Ishikawa (cell line): ENCODE measurements around the gene TARDBP.

ENCODE experiments used
- CEBPB ChIP-seq: IDR thresholded peaks from 2 replicates; pipeline ENCODE4 v1.6.1; 2012
- CREB1 ChIP-seq: IDR thresholded peaks from 2 replicates; pipeline ENCODE4 v1.6.1; 2012; ENCODE audit warnings: low read depth
- EGR1 ChIP-seq: IDR thresholded peaks from 2 replicates; pipeline ENCODE4 v1.6.1; 2012
- EP300 ChIP-seq: IDR thresholded peaks from 2 replicates; pipeline ENCODE4 v1.6.1; 2012; ENCODE audit warnings: borderline replicate concordance
- FOXM1 ChIP-seq: IDR thresholded peaks from 2 replicates; pipeline ENCODE4 v1.6.1; 2012; ENCODE audit warnings: low read depth, borderline replicate concordance
- NFIC ChIP-seq: IDR thresholded peaks from 2 replicates; pipeline ENCODE4 v1.6.1; 2012
- RAD21 ChIP-seq: IDR thresholded peaks from 2 replicates; pipeline ENCODE4 v1.6.1; 2012; ENCODE audit warnings: low read depth
- TAF1 ChIP-seq: IDR thresholded peaks from 2 replicates; pipeline ENCODE4 v1.6.1; 2012; ENCODE audit warnings: low read depth, mild to moderate bottlenecking
- TCF12 ChIP-seq: IDR thresholded peaks from 2 replicates; pipeline ENCODE4 v1.6.1; 2012; ENCODE audit warnings: low read depth
- TEAD4 ChIP-seq: IDR thresholded peaks from 2 replicates; pipeline ENCODE4 v1.6.1; 2012
- USF1 ChIP-seq: IDR thresholded peaks from 2 replicates; pipeline ENCODE4 v1.6.1; 2012
- YY1 ChIP-seq: IDR thresholded peaks from 2 replicates; pipeline ENCODE4 v1.6.1; 2012; ENCODE audit warnings: low read depth
- ZBTB7A ChIP-seq: IDR thresholded peaks from 2 replicates; pipeline ENCODE4 v1.6.1; 2012; ENCODE audit warnings: low read depth
- TF ChIP-seq, protein P1 (sequence below): IDR thresholded peaks from 2 replicates; pipeline ENCODE4 v1.6.1; 2012
- TF ChIP-seq, protein P2 (sequence below): IDR thresholded peaks from 2 replicates; pipeline ENCODE4 v1.6.1; 2012; ENCODE audit warnings: low read depth, mild to moderate bottlenecking

TARDBP gene

GRCh38 chr1:11068600-11069473, 56.4 kb downstream of the TARDBP start:
- TF ChIP-seq EGR1 = no peak
- no peak for TF ChIP-seq USF1
- TF ChIP-seq NFIC = no peak
- TF ChIP-seq, protein P1, sequence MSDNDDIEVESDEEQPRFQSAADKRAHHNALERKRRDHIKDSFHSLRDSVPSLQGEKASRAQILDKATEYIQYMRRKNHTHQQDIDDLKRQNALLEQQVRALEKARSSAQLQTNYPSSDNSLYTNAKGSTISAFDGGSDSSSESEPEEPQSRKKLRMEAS = no peak
- no peak for TF ChIP-seq EP300
- TF ChIP-seq YY1 = no peak
- no peak for TF ChIP-seq TCF12
- TF ChIP-seq ZBTB7A = no peak
- no peak for TF ChIP-seq FOXM1
- no peak for TF ChIP-seq CREB1
- no peak for TF ChIP-seq TAF1

DNA sequence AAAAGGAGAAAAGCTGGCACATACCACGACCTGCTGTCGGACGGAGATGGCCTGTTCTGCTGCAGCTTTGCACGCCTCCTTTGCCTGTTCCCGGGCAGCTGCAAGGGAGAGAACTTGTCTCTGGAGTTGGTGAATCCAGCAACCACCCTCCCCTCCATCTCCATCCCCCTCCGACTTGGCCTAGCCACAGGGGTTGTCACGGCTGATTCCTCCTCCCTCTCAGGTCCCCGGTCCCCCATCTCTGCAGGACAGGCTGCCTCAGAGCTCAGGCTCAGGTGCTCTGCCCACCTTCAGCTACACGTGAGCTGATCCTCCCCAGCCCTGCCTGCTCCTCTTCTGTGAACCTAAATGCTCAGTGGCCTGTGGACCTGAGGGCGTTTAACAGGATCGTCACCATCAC, 58.4 kb downstream of the TARDBP start:
- TF ChIP-seq TEAD4 = no peak
- TF ChIP-seq YY1 = no peak
- no peak for TF ChIP-seq EGR1
- no peak for TF ChIP-seq CEBPB

DNA sequence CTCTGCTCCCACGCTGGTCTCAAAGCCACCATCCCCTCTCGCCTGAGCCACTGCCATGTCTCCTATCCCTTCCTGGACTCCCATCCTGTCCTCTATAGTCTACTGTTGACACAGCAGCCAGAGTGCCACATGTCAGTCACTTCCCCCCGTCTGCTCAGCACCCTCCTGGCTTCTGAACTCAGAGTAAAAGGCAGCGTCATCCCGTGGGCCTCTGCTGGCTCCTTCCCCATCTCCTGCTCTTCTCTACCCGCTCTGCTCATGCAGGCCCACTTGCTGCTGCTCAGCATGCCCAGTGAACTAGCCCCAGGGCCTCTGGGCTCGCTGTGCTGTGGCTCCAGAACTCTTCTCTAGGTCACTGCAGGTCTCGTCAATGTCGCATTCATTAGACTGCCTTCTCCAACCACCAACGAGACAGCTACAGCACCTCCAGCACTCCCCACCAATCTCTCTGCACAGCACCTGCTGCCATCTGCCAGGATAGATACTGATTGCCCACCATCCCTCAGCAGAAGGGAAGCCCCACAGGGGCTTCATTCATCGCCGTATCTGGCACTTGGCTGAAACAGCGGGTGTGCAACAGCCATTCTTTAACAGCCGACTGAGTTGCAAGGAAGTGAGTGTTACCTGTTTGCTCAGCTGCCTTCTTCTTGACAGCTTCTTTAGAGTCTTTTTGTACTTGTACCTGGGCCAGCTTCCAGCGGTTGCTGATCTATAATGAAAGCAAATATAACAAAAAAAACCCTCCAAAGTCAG, 59.2 kb downstream of the TARDBP start:
- TF ChIP-seq TCF12 = no peak
- no peak for TF ChIP-seq NFIC
- no peak for TF ChIP-seq YY1
- no peak for TF ChIP-seq CEBPB
- TF ChIP-seq, protein P2, sequence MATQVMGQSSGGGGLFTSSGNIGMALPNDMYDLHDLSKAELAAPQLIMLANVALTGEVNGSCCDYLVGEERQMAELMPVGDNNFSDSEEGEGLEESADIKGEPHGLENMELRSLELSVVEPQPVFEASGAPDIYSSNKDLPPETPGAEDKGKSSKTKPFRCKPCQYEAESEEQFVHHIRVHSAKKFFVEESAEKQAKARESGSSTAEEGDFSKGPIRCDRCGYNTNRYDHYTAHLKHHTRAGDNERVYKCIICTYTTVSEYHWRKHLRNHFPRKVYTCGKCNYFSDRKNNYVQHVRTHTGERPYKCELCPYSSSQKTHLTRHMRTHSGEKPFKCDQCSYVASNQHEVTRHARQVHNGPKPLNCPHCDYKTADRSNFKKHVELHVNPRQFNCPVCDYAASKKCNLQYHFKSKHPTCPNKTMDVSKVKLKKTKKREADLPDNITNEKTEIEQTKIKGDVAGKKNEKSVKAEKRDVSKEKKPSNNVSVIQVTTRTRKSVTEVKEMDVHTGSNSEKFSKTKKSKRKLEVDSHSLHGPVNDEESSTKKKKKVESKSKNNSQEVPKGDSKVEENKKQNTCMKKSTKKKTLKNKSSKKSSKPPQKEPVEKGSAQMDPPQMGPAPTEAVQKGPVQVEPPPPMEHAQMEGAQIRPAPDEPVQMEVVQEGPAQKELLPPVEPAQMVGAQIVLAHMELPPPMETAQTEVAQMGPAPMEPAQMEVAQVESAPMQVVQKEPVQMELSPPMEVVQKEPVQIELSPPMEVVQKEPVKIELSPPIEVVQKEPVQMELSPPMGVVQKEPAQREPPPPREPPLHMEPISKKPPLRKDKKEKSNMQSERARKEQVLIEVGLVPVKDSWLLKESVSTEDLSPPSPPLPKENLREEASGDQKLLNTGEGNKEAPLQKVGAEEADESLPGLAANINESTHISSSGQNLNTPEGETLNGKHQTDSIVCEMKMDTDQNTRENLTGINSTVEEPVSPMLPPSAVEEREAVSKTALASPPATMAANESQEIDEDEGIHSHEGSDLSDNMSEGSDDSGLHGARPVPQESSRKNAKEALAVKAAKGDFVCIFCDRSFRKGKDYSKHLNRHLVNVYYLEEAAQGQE = no peak
- TF ChIP-seq RAD21 = no peak
- TF ChIP-seq, protein P1 = no peak
- no peak for TF ChIP-seq TEAD4
- no peak for TF ChIP-seq USF1
- TF ChIP-seq CREB1 = no peak
- no peak for TF ChIP-seq ZBTB7A
- no peak for TF ChIP-seq EP300
- TF ChIP-seq EGR1 = no peak
- no peak for TF ChIP-seq TAF1
- no peak for TF ChIP-seq FOXM1

GRCh38 chr1:11072216-11072917, 59.9 kb downstream of the TARDBP start:
- TF ChIP-seq TAF1 (no peak), FOXM1 (no peak), TCF12 (no peak), EGR1 (no peak), USF1 (no peak), RAD21 (no peak), CEBPB (no peak)
- TF ChIP-seq, protein P2 = no peak
